Stimulated activated naive CD4-positive, alpha-beta T cell (primary cell): ENCODE results near the gene GPAT2.
"Not testable (repeated sequence)": the region's sequence is repeated elsewhere in the genome, so short reads cannot be mapped to it uniquely, and the experiment has no call there.

Experiments
- DNase-seq, 6 experiments: peaks; one replicate each; lab custom pipeline; 2025; lab: John Stamatoyannopoulos, UW

The GPAT2 gene, protein sequence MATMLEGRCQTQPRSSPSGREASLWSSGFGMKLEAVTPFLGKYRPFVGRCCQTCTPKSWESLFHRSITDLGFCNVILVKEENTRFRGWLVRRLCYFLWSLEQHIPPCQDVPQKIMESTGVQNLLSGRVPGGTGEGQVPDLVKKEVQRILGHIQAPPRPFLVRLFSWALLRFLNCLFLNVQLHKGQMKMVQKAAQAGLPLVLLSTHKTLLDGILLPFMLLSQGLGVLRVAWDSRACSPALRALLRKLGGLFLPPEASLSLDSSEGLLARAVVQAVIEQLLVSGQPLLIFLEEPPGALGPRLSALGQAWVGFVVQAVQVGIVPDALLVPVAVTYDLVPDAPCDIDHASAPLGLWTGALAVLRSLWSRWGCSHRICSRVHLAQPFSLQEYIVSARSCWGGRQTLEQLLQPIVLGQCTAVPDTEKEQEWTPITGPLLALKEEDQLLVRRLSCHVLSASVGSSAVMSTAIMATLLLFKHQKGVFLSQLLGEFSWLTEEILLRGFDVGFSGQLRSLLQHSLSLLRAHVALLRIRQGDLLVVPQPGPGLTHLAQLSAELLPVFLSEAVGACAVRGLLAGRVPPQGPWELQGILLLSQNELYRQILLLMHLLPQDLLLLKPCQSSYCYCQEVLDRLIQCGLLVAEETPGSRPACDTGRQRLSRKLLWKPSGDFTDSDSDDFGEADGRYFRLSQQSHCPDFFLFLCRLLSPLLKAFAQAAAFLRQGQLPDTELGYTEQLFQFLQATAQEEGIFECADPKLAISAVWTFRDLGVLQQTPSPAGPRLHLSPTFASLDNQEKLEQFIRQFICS

DNA sequence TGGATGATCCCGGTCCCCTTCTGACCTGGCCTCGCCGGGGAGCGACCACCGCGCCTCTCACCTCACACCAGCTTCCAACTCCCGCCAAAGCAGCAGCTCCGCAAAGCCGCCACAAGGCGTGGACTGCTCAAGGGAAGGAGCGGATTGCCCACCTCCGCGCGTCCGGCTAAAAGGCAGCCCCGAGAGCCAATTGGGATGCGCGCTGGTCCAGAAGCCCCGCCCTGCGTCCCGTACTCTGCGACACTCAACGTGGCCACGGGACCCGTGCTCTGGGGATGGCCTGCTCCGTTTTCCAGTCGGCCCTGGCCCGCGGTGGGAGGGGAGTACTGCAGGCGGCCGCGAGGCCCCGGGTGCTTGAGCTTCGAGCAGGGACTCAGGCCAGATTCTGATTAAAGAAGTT is at the start of gene GPAT2:
Gene GPAT2 (minus strand): TSS at position 125 of the 400 bp plus-strand sequence. CDS start 2,557 bp downstream, outside the sequence.
- not testable (repeated sequence) for DNase-seq

DNA sequence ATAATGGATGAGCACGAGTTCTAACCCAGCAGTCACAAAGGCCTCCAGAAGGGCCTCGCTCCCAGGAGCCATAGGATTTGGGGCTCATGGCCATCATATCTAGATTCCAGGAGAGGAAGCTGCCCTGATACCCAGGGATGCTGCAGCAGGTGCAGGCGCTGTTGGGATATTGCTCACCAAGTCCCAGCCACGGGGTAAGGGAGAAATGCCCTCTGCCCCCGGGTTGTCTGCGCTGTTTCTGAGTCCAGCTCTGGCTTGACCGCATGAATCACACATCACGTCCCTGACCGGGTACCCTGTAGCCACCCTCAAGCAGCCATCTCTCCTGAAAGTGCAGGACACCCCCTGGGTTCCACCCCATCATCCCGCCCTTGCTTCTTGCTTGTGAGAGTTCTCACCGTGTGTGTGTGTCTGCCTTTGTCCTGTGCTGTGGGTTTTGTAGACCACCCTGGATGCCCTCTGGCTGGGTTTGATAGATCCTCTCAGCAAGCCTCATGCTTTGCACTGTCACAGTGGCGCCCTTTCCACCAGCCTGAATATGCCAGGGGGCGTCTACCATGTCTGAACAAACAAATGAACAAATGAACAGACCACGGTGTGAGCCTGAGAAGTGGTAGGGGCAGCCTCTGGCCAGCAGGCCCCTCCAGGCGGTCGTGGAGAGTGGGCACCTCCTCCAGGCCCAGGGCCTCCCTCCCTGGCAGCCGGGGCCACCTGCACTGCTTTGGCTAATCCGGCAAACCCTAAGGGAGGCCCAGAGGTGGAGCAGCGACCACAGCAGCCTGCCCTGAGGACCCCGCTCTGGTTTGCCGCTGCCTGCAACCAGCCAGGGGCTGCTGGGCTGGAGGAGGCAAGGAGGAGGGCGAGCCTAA is 49.5 kb upstream of the GPAT2 start:
- DNase-seq: no peak

DNA sequence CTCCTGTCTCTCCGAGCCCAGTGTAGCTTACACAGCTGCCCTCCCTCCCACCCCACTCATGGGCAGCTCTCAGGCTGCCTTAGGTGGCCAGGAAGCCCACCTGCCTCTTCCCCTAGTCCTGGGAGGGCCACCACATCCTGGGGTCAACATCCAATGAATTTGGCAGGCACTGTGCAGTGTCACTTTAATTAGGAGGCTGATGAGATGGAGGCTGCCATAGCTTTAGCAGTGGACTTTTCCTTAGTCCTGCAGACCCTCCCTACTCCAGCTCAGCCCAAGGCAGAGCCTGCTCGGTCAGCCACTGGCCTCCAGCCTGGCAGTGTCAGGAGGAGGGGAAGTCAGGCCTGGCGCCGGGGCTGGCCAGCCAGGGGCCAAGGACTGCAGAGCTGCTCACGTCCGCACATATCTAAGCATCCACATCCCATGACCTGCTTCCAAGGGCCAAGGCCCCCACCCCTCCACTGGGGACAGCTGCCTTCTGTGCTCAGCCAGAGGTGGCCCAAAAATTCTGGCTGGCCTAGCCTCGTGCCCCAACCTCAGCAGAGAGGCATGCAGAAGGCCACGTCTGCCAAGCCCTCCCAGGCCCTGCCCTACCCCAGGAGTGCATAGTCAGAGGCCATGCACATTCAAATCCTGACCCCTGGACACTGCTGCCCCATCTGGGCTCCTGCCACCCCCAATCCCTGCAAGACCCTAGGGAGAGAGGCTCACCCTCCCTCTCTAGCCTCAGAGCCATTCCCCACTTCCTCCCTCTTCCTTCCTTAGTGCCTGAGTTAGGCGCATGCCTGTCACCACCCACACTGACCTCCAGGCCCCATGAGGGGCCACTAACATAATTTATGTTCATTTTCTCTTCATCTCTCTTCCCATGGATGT is 48.6 kb upstream of the GPAT2 start:
- no peak for DNase-seq

DNA sequence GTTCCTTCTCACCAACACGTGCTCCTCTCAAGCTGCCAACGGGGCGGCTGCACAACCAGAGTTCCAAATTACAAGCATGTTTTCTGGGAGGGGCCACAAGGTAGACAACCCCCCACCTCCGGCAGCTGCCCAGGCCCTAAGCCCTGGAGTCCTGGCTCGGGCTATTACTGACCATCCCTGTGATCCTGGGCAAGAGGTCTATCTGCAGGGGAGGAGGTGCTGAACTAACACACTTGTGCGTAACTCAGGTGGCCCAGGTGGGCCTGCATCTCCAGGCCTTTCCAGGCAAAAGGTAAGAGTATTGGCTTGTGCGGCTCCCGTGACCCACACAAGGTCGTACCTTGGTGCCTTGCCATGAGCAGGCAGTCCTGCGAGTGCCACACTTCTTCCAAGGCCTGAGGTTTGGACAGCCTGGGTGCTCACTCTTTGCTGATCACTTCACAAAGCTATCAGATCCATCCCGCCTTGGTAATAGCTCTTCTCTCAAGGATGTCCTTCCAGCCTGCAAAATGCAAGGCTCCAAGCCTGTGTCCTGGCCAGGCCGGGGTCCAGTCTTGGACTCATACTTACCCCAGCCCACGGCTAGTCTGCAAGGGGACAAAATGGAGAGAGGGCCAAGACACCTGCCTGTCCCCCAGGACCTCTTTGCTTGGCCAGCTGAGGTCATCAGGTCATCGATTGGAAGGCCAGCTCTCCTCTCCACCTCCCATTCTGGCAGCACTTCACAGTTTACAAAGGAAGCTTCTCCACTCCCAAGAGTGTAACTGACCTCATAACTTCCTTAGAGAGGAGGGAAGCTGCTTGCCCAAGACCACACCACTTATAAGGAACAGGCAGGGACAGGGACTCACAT is 47.7 kb upstream of the GPAT2 start:
- DNase-seq: no peak

DNA sequence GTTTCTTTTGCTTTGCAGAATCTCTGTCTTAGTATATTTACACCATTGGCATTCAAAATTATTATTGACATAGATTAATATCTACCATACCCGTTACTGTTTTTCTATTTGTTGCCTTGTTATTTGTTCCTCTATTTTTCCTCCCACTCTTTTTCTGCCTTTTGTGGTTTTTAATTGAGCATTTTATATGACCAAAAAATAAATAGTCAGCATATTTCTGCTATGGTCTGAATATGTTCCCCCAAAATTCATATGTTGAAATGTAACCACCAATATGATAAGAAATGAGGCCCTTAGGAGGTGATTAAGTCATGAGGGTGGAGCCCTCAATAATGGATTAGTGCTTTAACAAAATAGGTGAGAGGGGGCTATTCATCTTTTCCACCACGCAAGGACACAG is 46.3 kb upstream of the GPAT2 start:
- no peak for DNase-seq

DNA sequence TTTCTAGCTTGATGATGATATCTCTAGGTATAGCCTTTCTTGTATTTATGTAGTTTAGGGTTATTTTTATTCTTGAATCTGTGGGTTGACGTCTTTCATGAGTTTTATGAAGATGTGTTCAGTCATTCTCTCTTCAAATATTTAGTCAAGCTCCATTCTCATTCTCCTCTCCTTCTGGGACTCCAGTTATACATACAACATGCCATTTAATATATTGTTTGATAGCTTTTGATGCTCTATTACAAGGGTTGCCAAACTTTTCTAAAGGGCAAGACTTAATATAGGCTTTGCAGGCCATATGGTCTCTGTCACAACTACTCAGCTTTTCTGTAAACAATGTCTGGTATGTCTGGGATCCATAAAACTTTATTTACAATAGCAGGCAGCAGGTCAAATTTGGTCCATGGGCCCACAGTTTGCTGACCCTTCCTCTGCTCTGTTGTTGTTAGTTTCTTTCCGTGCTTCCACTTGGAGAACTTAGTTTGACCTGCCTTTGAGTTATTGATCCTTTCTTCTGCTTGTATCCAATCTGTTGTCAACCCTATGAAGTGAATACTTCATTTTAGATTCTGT is 40.6 kb upstream of the GPAT2 start:
- DNase-seq: no peak

DNA sequence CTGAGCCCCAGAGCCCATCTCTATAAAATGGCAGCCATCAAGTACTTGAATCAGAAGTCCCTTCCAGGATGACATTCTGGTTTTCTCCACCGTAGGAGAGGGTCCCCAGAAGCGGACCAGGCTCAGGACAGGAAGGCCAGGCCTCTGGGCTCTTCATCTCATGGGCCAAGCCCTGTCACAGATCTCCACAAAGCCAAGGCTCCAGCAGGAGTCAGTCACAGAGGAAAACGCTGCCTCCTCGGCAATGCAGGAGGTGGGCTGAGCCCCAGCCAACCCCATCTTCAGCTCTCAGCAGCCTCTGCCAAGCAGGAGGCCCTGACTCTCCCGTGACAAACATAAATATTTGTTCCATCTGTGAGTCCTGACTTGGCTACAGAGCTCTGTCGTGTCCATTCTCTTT is 39.4 kb upstream of the GPAT2 start:
- no peak for DNase-seq

DNA sequence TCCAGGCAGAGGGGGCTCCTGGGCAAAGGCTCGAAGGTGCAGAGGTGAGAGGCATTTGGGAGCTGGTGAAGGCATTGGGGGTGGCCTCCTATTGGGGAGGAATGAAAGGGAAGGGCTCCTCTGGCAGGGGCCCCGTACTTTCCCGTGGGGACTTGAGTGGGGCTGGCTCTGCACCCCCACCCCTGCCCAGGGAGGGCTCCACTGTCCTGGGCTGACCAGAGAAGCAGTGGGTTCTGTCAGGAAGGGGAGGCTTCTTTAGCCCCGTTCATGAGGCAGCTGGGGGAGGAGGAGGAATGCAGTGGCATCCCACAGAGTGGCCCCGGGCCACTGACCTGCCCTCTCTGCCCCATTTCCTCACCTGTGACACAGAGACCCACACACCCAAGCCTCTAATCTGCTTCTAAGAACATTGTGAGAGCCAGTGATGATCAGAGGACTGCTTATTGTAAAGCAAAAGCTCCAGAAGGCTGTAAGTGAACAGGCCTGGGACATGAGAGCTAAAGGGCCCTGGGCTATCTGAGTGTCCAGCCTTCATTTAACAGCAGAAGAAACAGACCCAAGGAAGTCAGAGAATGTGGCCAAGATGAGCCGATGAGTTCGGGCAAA is 38.6 kb upstream of the GPAT2 start:
- DNase-seq: no peak

DNA sequence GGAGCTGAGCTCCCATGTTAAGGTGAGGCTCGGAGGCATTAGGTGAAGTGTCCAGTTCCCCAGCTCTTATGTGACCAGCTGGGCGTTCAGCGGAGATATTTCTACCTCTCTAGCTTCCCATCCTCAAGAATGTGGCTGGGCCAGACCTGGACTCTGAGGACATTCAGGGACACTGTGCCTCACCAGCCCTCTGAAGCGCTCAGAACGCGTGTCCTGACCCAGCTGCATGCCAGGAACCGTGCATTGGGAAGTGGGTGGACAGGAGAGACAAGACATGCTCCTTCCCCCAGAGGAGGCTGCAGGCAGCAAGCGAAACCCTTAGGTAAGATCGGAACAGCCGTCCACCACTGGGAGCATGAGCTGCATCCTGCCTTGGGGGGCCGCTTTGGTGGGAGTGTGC is 38.0 kb upstream of the GPAT2 start:
- DNase-seq: no peak

DNA sequence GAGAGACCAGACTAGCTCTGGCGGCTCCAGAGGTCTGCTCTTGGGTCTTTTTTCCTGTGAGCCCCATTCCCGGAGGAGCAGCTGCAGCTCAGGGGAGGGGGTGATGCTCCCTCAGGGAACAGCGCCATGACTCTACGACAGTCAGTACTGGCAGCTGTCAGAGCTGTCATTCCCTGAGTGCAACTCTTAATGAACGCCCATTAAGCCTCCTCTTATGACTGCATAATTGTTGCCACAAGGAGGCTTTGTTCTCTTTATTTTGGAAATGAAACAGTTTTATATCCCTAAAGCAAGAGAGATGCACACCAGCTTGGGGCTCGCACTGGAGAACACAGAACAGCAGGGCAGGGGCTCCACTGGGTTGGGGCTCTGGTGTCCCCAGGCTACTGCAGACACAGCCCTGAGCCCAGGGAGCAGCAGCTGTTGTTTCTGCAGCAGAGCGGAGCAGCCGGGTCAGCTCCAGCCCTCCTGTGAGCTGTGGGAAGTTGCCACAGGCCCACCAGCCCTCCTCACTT is 37.3 kb upstream of the GPAT2 start:
- not testable (repeated sequence) for DNase-seq

DNA sequence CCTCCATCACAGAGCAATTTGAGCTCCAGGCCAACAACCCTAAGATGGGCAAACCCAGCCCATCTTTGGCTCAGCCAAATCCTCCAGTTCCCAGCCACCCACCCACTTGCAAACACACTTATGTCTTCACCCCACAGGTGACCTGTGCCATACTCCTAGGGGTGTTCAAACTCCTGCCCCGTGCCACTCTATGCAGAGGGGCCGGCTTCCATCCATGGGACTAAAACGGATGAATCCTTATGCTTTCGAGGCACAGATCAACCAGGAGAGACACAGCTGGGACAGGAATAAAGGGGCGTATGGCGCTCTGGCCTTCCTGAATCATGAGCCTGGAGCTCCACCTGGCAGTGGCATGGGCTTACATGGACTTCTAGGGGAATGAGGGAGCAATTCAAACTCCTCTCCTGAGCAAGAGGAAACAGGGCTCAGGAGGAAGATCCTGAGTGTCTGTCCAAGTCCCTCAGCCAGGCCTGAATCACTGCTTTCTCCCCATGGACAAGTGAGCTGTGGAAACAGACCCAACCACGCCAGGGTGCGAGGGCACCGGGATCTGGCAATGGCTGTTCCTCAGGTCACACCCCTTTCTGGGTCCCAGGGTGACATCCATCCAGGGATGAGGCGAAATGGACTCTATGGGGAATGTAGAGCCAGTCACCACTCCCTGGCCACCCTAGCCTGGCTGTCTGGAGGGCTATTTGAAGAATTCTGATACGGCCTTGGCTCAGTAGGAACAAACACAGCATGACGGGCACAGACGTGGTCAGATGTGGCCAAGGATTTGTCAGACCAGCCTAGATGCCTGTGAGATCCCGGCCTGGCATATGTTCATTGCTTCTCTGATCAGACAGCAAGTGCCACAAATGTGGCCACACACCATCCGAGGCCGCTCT is 36.6 kb upstream of the GPAT2 start:
- not testable (repeated sequence) for DNase-seq

DNA sequence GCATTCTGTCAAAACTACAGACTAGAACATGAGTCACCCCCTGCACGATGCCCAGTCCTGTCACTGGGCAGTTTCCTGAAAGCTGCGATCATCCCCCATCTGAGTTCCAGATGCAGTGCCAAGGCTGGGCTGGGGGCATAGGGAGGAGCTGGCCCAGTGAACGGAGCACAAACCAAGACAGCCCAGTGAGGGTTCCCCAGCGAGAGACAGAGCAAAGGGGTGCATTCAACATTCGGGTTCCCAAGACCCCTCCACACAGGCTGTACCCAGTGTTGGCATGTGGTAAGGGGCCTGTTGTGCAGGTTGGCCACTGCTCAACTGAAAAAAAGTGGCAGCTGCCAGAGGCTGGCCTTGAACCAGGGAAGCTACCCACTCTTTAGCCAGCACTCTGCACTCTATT is 35.6 kb upstream of the GPAT2 start:
- DNase-seq: not testable (repeated sequence)

DNA sequence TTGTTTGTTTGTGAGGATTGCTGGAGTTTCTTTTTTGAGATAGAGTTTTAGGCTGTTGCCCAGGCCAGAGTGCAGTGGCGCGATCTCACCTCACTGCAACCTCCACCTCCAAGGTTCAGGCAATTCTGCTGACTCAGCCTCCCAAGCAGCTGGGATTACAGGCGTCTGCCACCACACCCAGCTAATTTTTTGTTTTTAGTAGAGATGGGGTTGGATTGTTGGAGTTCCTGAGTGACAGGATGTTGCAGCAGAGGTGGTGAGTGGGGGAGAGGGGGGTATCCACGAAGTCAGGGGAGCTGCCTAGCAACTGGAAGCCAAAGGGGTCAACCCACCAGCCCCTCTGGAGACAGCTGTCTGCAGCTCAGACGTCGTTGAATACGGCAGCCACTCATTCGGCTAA is 35.2 kb upstream of the GPAT2 start:
- DNase-seq: not testable (repeated sequence)

DNA sequence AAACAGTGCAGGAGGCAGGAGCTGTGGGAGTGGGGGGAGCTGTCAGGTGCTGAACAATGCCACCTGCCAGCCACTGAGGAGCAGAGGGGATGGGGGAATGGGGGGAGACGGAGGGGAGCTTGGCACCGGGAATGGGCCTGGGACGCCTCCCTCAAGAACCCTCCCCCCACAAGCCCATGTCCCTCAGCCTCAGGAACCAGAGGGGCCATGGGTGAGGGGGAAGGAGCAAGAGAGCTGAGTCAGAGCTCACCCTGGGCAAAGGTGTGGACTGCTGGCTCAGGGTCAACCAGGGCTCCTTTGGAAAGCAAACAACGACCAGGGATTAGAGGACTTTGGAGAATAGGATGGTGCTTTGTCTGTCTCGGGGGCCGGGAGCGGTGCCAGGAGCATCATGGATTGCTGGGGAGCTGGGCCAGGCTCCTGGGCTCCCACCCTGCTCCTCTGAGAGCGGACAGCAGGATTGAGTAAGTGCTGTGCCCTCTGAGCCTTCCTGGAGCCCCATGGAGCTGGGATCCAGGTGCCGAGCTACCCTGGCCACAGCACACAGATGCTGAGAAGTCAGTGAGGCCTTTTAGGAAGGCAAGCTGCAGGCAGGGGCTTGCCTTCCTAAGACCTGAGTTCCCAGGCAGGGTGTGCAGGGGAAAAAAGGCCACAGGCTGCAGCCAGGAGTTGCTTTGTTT is 33.3 kb upstream of the GPAT2 start:
- DNase-seq: not testable (repeated sequence)

DNA sequence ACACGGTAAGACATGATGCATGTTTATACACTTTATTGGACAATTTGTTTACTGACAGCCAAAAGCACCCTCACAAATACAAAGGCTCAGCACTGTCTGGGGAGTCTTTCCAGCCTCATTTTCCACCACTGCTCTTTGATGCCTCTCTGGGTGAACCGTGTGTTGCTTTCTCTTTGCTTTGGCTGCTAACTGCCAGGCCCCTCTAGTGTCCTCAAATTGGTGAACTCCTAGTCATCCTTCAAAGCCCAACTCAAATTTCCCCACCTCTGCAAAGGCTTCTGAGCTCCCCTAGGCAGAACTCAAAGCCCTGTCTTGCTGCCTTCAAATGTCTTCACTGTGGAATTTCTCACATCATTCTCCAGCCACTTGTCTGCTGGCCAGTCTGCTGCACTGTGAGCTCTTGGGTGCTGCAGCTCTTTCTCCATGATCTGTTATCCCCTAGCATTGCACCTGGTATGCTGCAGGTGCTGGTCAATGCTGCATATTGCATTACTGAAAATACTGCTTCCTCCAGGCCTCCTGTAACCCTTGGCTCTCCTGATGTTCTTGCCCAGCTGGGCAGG is 32.5 kb upstream of the GPAT2 start:
- not testable (repeated sequence) for DNase-seq

DNA sequence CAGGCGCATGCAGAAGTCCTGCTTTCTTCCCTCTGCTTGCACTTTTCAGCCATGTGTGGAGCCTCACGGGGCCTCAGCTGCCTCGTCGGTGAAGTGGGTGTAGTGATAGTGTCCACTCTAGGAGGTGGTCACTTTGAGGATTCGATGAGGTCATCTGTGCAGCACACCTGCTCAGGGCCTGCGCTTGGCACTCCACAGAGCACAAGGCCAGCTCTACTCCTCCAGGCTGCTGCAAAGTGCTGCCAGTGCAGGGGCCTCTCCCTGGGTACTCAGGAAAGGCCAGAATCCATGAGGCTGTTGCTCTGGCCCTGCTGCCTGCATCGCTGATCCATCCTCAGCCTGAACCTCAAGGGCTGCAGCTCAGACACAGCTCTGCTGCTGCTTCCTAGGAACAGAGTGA is 31.8 kb upstream of the GPAT2 start:
- not testable (repeated sequence) for DNase-seq

DNA sequence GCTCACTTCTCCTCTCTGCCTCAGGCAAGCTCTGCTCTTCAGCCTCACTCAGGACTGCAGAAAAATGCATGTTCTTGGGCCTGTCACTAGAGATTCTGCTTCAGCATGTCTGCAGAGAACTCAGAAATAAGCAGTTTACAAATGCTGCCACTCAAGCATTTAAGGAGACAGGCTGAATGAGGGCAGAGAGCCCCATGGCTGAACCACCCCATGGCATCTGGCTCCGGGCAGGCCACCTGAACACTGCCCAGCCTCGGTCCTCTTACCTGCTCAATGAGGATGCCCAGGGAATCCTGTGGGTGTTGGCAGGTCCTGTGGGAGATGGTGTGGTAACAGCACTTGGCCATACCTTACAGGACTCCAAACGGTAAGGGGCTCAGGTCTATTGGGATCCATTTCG is 31.2 kb upstream of the GPAT2 start:
- not testable (repeated sequence) for DNase-seq
